Measurements from ENCODE around the gene IFNA8. TPM values are rescaled to one million over a fixed set of nuclear protein-coding genes. Genes with fewer than 3 reads are reported as not detected.
"Not testable (repeated sequence)": the region's sequence is repeated elsewhere in the genome, so short reads cannot be mapped to it uniquely, and the experiment has no call there.

IFNA8 gene
- total RNA-seq, result not detected

DNA sequence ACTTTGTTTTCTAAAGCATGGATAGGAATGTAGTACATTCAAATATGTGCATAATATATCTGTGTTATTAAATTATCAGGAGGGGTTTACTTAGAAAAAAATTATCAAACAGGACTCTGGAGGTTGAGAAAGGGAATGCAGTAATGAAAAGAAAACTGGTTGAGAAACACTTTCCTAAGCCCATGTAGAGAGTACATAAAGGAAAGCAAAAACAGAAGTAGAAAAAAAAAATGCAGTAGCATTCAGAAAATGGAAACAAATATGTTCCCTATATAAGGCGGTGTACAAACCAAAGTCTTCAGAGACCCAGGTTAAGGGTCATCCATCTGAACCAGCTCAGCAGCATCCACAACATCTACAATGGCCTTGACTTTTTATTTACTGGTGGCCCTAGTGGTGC lies at the start of gene IFNA8:
Gene IFNA8 (plus strand): TSS at position 301 of the 400 bp plus-strand sequence. CDS start 60 bp downstream, at position 361.
- Mint-ChIP-seq H3K4me1 (no peaks in the 10 kb centered on the region), H3K4me3 (no peak within 1 kb of the TSS), H3K27me3 (peaks cover 10% of the 10 kb centered on the region), H3K36me3 (ENCODE audit: low read depth) (no peaks in the 10 kb centered on the region), H3K9me3 (no peaks in the 10 kb centered on the region), H3K27ac (no peak within 1 kb of the TSS)
- ATAC-seq (replicated peaks), result no peak

DNA sequence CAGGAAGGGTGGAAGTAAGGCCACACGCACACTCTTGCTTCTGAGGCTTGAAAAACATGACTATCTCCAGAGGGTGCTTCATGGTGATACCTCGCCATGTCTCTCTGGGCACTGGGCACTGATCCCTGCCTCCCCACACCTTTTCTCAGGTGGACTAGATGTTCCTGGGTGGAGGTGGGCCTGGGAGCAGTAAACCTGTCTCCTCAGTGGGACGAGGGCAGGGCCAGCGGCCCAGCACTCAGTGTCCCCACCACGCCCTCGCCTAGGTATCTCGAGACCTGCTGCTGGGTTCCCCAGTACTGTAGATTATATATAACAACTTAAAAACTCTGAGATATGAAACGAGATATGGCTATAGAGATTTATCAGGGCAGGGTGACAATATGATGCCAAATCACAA lies 46.6 kb upstream of the IFNA8 start:
- Mint-ChIP-seq H3K4me1 (peaks cover 9% of the 10 kb centered on the region), H3K36me3 (ENCODE audit: low read depth) (no peaks in the 10 kb centered on the region), H3K9me3 (no peaks in the 10 kb centered on the region), H3K27me3 (peaks cover 30% of the 10 kb centered on the region), H3K27ac (no peak overlapping the region), H3K4me3 (no peak overlapping the region)
- no peak for ATAC-seq (replicated peaks)

DNA sequence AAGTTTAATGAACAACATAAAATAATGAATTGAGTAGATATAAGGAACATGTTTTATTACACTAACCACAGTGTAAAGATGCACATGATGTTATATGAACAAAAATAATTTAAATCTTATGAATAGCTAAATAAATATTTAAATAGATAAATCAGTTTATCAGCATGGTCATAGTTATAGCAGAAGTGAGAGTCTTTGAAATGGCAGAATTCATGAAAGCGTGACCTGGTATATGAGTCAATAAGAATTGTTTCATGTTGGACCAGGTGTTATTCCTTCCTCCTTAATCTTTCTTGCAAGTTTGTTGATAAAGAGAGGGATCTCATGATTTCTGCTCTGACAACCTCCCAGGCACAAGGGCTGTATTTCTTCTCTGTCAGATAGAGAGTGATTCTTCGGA lies 41.7 kb upstream of the IFNA8 start:
- peaks cover 33% of the 10 kb centered on the region for H3K27me3 Mint-ChIP-seq

DNA sequence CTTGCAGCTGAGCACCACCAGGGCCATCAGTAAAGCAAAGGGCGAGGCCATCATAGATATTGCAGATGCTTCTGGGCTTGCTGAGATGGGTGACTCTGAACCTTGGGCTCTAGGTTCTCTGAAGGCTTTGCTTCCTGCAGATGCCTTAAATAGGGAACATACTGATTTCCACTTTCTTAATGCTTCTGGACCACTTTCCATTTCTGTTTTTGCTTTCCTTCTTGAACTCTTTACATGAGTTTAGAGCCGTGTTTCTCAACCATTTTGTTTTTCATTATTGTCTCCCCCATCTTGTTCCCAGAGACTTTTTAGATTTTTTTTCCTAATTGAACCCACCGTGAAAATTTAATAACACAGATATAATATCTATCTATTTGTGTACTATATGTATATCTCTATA lies 41.0 kb upstream of the IFNA8 start, which contains the start of gene IFNA13:
Gene IFNA13 (minus strand): TSS at position 101 of the 400 bp plus-strand sequence. CDS start 47 bp downstream, at position 54.
- no peak within 1 kb of the TSS for H3K4me3 Mint-ChIP-seq
- no peaks in the 10 kb centered on the region for H3K4me1 Mint-ChIP-seq
- peaks cover 31% of the 10 kb centered on the region for H3K27me3 Mint-ChIP-seq
- H3K27ac Mint-ChIP-seq, result no peak within 1 kb of the TSS
- no peaks in the 10 kb centered on the region for H3K9me3 Mint-ChIP-seq
- no peaks in the 10 kb centered on the region for H3K36me3 Mint-ChIP-seq (ENCODE audit: low read depth)
- ATAC-seq (replicated peaks), result no peak

More for the DNA sequence above, 41.7 kb upstream of the IFNA8 start:
- H3K4me3 Mint-ChIP-seq; H3K27ac Mint-ChIP-seq; H3K9me3 Mint-ChIP-seq; H3K4me1 Mint-ChIP-seq; ATAC-seq (replicated peaks); H3K36me3 Mint-ChIP-seq (ENCODE audit: low read depth): not testable (repeated sequence)

DNA sequence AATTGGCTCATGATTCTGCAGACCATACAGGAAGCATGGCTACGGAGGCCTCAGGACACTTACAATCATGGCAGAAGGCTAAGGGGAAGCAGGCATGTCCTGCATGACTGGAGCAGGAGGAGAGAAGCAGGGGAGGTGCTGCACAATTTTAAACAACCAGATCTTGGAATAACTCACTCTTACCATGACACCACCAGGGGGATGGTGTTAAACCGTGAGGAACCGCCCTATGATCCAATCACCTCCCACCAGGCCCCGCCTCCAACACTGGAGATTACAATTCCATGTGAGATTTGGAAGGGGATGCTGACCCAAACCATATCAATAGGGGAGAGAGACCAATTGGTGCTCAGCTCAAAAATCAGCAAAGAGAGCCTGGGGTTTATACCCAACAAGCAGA lies 37.5 kb upstream of the IFNA8 start:
- H3K4me1 Mint-ChIP-seq; H3K4me3 Mint-ChIP-seq; ATAC-seq (replicated peaks); H3K27ac Mint-ChIP-seq; H3K36me3 Mint-ChIP-seq (ENCODE audit: low read depth); H3K9me3 Mint-ChIP-seq: not testable (repeated sequence)
- H3K27me3 Mint-ChIP-seq, result peaks cover 24% of the 10 kb centered on the region

DNA sequence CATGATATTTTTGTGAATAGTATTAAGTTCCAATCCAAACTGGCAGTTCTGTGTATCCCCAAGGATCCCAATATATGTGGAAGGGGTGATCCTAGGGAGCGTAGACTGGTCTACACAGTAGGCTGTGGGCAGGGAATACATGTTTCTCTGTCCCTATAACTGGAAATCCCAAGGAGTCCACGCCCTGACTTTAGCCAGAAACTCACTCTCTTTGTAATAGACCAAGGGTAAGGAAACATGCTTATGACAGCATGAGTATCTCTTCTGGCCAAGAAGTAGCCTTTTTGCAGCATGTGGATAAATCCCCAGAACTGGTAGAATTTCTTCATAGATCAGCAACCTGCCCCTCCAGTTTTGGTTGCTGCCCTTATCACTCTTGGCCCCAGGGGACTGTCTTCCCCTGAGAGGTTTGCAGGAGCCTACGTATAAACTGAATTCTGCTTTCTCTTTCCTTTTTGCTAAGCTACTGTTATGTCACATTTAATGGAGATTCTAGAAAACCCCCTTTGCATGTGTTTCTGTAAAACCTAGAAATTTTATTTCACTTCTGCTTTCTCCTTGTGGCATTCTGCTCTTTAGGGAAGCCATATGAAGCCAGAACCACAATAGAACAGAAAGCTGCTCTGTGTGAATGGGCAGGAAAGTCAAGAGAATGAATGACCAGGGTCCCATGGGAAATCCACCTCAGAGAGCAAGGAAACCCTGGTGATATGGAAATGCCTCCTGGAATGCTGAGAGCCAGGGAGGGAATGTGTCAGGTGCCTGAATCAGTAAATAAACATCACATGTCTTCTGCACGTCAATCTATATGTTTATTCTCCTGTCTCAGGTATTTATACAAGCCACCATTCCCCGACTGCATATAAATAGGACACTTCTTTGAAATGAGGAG lies 27.2 kb upstream of the IFNA8 start:
- Mint-ChIP-seq H3K4me3 (peak overlapping the region; percentile 16), H3K4me1 (no peaks in the 10 kb centered on the region)

DNA sequence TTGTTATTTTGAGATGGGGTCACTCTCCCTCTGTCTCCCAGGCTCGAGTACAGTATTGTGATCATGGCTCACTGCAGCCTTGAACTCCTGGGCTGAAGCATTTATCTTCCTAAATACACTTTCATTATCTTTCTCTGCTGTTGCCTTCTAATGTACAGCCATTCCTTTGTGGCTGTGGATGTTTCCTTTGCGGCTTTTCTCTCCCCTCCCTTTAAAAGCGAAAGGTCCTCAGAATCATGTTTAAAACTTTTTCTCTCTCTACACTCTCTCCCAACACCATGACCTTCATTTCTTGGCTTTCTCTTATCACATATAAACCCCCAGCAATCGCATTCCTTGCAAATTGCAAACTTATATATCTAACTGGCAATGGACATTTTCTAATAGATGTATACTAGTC lies 25.3 kb upstream of the IFNA8 start:
- H3K36me3 Mint-ChIP-seq (ENCODE audit: low read depth), result no peaks in the 10 kb centered on the region
- H3K27me3 Mint-ChIP-seq, result peaks cover 43% of the 10 kb centered on the region
- no peaks in the 10 kb centered on the region for H3K4me1 Mint-ChIP-seq
- H3K4me3 Mint-ChIP-seq, result no peak overlapping the region
- no peaks in the 10 kb centered on the region for H3K9me3 Mint-ChIP-seq
- H3K27ac Mint-ChIP-seq, result no peak overlapping the region
- ATAC-seq (replicated peaks), result no peak

More for the DNA sequence above, 27.2 kb upstream of the IFNA8 start:
- no peaks in the 10 kb centered on the region for H3K9me3 Mint-ChIP-seq
- ATAC-seq (replicated peaks), result peak; percentile 75
- no peak overlapping the region for H3K27ac Mint-ChIP-seq
- peaks cover 41% of the 10 kb centered on the region for H3K27me3 Mint-ChIP-seq
- H3K36me3 Mint-ChIP-seq (ENCODE audit: low read depth), result no peaks in the 10 kb centered on the region

DNA sequence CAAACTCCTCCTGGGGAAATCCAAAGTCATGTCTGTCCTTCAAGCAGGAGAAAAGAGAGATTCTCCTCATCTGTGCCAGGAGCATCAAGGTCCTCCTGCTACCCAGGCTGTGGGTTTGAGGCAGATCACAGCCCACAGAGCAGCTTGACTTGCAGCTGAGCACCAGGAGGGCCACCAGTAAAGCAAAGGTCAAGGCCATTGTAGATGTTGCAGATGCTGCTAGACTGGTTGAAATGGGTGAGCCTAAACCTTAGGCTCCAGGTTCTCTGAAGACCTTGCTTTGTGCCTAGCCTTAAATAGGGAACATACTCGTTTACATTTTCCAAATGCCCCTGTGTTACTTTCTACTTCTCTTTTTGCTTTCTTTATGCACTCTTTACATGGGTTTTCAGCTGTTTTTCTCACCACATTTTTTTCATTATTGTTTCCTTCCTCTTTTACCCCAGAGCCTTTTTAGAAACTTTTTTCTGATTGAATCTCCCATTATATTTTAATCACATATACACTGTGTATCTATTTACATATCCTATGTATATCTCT lies 23.7 kb upstream of the IFNA8 start, which contains the start of gene IFNA2:
Gene IFNA2 (minus strand): TSS at position 268 of the 540 bp plus-strand sequence. CDS start 69 bp downstream, at position 199.
- H3K36me3 Mint-ChIP-seq (ENCODE audit: low read depth), result no peaks in the 10 kb centered on the region
- no peak within 1 kb of the TSS for H3K4me3 Mint-ChIP-seq
- no peaks in the 10 kb centered on the region for H3K9me3 Mint-ChIP-seq
- no peaks in the 10 kb centered on the region for H3K4me1 Mint-ChIP-seq
- no peak within 1 kb of the TSS for H3K27ac Mint-ChIP-seq
- ATAC-seq (replicated peaks), result no peak
- peaks cover 31% of the 10 kb centered on the region for H3K27me3 Mint-ChIP-seq

DNA sequence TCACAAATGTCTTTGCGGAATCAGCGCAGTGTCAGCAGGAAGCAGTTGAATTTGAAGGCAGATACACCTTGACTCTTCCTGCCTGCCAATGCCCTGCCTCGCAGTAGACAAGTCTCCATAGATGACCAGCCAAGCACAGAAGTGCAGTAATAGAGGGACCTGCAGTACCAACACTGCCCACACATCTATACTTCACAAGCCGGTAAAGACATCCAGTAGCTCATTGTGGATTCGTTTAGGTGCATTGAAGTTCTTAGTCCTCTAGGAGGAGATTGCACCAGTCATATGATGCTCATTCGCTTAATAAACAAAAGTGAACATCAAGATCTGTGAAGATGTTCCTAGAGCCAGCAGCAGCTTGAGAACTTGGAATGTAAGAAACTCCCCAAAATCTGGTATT lies 16.6 kb upstream of the IFNA8 start:
- Mint-ChIP-seq H3K27me3 (peaks cover 49% of the 10 kb centered on the region), H3K9me3 (no peaks in the 10 kb centered on the region)
- ATAC-seq (replicated peaks), result peak; percentile 28

DNA sequence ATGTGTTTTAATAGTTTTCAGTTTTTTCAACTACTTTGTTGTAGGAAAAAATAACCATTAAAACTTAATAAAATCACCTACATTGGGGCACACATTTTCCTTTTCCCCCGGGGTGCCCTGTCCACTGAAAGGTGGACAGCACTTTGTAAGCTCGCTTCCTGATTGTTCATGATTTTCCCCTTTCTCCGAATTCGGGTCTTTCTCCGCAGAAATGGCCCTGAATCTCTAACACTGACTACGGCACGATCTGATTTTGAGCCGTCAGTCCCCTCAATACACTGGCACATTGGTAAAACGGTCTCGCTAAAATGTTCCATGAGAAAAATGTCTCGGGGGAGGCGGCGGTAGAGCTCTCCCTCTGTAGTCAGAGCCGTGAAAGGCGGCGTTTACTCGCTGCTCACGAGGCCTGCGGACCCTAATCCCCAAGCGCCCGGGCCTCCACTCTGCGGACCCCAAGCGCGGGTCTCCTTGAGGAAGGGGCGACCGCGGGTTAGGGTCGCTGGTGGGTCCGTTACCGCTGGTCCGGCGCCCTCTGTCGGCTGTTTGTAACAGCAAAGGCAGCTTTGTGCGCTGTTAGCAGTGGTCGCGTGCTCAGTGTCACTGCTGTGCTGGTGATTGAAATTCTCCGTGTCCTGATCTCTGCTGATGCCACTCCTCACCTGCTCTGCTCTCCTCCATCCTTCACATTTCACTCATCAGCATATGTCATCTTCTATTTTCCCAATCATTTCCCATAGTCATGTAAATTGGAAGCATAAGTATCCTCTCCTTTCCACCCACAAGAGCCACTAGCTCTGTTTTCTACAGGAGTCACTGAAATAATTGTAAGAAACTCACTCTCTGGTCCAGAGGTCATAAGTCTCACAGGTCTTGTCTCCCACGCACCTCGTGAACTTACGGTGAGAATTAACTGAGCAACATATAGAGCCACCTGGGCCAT lies 12.9 kb upstream of the IFNA8 start:
- Mint-ChIP-seq H3K27ac (no peak overlapping the region), H3K4me3 (peak overlapping the region; percentile 76), H3K4me1 (peaks cover 6% of the 10 kb centered on the region), H3K36me3 (ENCODE audit: low read depth) (no peaks in the 10 kb centered on the region), H3K27me3 (peaks cover 50% of the 10 kb centered on the region), H3K9me3 (no peaks in the 10 kb centered on the region)
- peak; percentile 82 for ATAC-seq (replicated peaks)

More for the DNA sequence above, 16.6 kb upstream of the IFNA8 start:
- Mint-ChIP-seq H3K36me3 (ENCODE audit: low read depth) (no peaks in the 10 kb centered on the region), H3K27ac (no peak overlapping the region), H3K4me3 (no peak overlapping the region), H3K4me1 (peaks cover 6% of the 10 kb centered on the region)

DNA sequence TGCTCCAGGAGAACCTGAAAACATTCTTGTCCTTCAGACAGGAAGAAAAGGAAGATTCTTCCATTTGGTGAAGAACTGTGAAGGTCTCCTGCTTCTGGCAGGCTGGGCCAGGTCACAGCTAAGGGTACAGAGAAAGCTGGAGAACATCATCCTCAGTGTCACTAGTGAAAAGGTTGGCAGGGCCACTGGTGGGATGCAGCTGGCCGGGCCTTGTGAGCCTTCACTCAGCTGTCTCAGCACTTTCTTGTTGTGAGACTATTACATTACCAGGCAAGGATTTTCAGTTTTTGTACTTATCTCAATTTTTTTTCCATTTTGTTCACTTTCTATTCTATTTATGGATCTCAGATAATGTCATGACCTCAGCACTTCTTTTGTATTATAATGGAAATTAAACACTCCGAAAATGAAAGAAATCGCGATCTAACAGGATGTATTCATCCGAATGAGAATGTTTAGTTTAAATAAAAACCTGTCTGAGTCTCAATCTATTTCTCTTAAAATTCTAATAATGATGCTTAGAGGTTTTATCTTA lies 9.9 kb upstream of the IFNA8 start:
- no peaks in the 10 kb centered on the region for H3K36me3 Mint-ChIP-seq (ENCODE audit: low read depth)
- H3K9me3 Mint-ChIP-seq, result no peaks in the 10 kb centered on the region
- no peak for ATAC-seq (replicated peaks)
- H3K27me3 Mint-ChIP-seq, result peaks cover 50% of the 10 kb centered on the region
- no peak overlapping the region for H3K4me3 Mint-ChIP-seq
- no peak overlapping the region for H3K27ac Mint-ChIP-seq
- peaks cover 6% of the 10 kb centered on the region for H3K4me1 Mint-ChIP-seq

DNA sequence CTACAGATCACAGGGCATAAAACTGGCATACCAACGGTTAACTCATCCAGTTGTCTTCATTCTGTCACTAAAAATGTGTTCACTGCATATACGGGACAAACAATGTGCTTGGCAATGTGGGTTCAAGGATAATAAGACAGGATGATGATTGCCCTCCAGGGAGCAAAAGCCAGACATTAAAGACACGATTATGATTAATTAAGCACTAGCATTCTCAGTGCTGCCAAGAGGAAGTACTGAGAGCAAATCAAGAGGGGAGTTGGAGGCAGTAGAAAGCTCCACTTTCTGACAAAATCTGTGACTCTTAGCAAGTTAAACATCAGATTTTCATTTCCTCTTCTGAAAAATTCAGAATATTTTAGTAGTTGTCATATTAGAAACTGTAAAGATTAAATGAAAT lies 9.0 kb upstream of the IFNA8 start:
- no peaks in the 10 kb centered on the region for H3K9me3 Mint-ChIP-seq
- peaks cover 6% of the 10 kb centered on the region for H3K4me1 Mint-ChIP-seq
- H3K27ac Mint-ChIP-seq, result no peak overlapping the region
- no peaks in the 10 kb centered on the region for H3K36me3 Mint-ChIP-seq (ENCODE audit: low read depth)
- H3K4me3 Mint-ChIP-seq, result no peak overlapping the region
- H3K27me3 Mint-ChIP-seq, result peaks cover 50% of the 10 kb centered on the region
- no peak for ATAC-seq (replicated peaks)

DNA sequence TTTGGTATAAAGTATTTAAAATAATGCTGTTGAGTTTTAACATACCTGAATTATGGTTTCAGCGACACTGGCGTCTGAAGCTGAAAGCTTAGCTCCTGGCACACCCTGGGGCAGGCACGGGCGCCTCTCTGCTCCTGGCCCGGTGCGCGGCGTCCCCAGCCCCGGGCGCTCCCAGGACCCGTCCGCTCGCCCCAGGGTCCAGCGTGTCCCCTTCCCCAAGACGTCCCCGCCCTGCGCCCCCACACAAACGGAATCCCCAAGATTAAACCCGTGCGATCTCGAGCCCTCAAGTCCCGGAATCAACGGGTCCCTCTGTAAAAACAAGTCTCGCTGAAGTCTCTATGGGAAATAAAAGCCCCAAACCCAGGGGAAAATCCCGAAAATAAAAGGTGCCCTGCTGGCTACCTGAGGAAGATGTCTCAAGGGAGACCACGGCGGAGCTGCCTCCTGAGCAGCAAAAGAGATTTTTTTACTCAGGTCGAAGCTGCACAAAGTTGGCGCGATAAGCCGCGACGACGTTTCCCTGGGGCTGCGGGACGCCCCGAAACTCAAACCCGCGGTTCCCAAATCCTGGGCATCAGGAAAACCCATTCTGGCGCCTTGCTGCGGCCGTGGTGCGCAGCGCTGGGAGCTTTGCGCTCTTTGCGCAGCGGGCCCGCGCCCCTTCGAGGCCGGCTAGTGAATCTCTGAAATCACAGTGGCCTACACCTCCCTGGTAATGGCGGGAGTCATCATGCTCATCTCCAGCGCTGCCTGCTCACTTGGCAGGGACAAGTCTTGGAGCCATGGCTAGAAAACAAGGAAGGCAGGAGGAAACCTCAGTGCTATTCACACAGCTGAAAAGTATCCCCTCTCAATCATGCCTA lies 6.3 kb upstream of the IFNA8 start:
- Mint-ChIP-seq H3K4me1 (no peaks in the 10 kb centered on the region), H3K9me3 (no peaks in the 10 kb centered on the region), H3K27ac (no peak overlapping the region), H3K4me3 (peak overlapping the region; percentile 50), H3K36me3 (ENCODE audit: low read depth) (no peaks in the 10 kb centered on the region), H3K27me3 (peaks cover 39% of the 10 kb centered on the region)
- peak; percentile 31 for ATAC-seq (replicated peaks)
